Activated CD4-positive, alpha-beta T cell treated with anti-CD3 and anti-CD28 coated beads for 4 hours (primary cell): Measurements from ENCODE around the gene LIPM.
"Not testable (repeated sequence)": the region's sequence is repeated elsewhere in the genome, so short reads cannot be mapped to it uniquely, and the experiment has no call there.

ENCODE experiments used
- DNase-seq, 2 donors: peaks; one replicate each; pipeline ENCODE4 v3.0.0-alpha.2; 2020

Gene LIPM

GRCh38 chr10:88804083-88804812, 1.7 kb downstream of the LIPM start:
- no peak for DNase-seq

- DNase-seq, result no peak
These were observed 2.8 kb downstream of the LIPM start for GRCh38 chr10:88805361-88805760.

- DNase-seq, result no peak
These were observed 3.4 kb downstream of the LIPM start for GRCh38 chr10:88805924-88806323.

- no peak for DNase-seq
These were observed 7.1 kb downstream of the LIPM start for GRCh38 chr10:88809621-88810020.

- peak; percentile 27 to 32 for DNase-seq
These were observed 7.8 kb downstream of the LIPM start for GRCh38 chr10:88810196-88810961.

GRCh38 chr10:88813200-88813599, 10.7 kb downstream of the LIPM start:
- no peak for DNase-seq

- DNase-seq, result no peak
These were observed 16.8 kb downstream of the LIPM start for GRCh38 chr10:88819290-88819689.

- DNase-seq, result no peak
These were observed 18.3 kb downstream of the LIPM start for GRCh38 chr10:88820748-88821401.

- no peak for DNase-seq
These were observed 23.9 kb downstream of the LIPM start for GRCh38 chr10:88826388-88826787.

GRCh38 chr10:88827671-88828070, 25.1 kb downstream of the LIPM start:
- no peak for DNase-seq

GRCh38 chr10:88828310-88828709, 25.8 kb downstream of the LIPM start:
- DNase-seq, result no peak

GRCh38 chr10:88830643-88831268, 28.2 kb downstream of the LIPM start:
- DNase-seq, result no peak

- peak; percentile 26 to 45 for DNase-seq
These were observed 29.2 kb downstream of the LIPM start for GRCh38 chr10:88831709-88832108.

GRCh38 chr10:88832376-88832775, 29.8 kb downstream of the LIPM start:
- no peak for DNase-seq

GRCh38 chr10:88833156-88833555, 30.6 kb downstream of the LIPM start:
- DNase-seq, result no peak

- DNase-seq, result no peak
These were observed 31.2 kb downstream of the LIPM start for GRCh38 chr10:88833723-88834122.

- peak; percentile 82 to 92 for DNase-seq
These were observed 32.8 kb downstream of the LIPM start for GRCh38 chr10:88835096-88835909.

GRCh38 chr10:88835910-88836221, 33.3 kb downstream of the LIPM start:
- no peak for DNase-seq

GRCh38 chr10:88837632-88838031, 35.1 kb downstream of the LIPM start:
- not testable (repeated sequence) for DNase-seq

- DNase-seq, result no peak
These were observed 36.3 kb downstream of the LIPM start for GRCh38 chr10:88838766-88839350.

GRCh38 chr10:88840104-88840503, 37.6 kb downstream of the LIPM start:
- DNase-seq, result no peak

GRCh38 chr10:88840881-88841280, 38.4 kb downstream of the LIPM start:
- no peak for DNase-seq
